Retina (tissue), 1 donor: ENCODE results near the gene DNAJC15.
"Not testable (repeated sequence)": the region's sequence is repeated elsewhere in the genome, so short reads cannot be mapped to it uniquely, and the experiment has no call there.

Experiments
- DNase-seq: peaks from one replicate; pipeline ENCODE4 v3.0.0-alpha.2; 2016

DNAJC15 gene

DNA sequence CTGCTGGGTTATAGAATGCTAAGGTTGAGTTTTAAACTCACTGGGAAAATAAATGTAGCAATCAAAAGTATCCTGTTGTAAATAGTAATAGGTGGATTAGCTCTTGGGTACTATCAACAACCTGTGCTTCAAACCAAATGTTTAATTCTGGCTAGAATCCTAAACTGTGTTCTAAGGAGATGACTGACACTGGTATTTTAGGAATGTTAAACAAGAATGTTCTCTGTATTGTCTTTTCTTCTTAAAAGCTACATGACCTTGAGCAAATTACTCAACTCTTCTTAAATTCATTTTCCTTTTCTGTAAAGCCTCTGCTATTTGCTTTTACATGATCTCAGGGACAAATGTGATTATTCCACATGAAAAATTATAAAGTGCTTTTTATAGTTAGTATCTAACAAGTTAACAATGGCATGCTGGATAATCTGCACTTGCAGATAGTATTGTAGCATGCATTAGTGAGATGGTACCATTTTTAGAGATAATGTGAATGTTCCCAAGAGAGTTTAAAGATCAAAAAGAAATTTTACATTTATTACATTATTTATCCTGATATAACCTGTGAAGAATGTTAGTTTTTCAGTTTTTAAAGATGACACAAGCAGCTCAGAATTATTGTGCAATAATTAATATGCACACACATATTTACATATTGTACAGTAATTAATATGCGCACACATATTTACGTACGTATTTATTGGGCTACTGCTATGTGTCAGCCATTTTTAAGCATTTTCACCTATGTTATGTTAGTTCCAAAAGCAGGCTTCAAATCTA lies 17.7 kb upstream of the DNAJC15 start:
- no peak for DNase-seq

DNA sequence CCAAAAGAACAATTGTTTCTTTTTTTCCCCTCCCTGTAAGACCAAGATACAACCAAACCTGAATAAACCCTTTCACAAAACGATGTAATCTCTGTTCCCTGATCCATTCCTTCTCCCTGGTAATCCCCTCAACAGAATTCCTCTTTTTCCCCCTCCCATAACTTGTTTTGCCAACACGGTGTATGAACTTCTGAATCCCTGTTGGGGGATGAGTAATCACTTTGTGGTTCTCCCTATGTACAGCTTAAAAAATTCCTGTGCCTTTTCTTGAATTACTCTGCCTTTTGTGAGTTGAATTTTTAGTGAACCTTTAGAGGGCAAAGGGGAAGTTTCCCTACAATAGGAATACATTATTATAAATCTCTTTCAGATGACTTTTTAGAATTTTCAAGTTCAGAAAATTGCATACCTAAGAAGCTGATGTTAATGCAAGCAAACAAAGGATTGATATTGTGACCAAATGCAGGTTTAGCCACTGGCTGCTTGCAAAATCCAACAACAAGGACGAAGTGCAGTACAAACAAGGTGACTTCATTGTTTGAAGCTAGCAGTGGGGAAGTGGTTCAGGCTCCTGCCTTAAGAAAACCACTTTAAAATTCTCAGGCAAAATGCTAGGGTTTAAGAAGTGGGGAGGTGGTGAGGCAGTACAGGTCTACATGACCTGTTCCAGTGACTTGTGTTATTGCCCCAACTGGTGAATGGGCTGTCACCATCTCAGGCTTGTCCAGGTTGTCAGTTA lies 16.3 kb upstream of the DNAJC15 start:
- no peak for DNase-seq

DNA sequence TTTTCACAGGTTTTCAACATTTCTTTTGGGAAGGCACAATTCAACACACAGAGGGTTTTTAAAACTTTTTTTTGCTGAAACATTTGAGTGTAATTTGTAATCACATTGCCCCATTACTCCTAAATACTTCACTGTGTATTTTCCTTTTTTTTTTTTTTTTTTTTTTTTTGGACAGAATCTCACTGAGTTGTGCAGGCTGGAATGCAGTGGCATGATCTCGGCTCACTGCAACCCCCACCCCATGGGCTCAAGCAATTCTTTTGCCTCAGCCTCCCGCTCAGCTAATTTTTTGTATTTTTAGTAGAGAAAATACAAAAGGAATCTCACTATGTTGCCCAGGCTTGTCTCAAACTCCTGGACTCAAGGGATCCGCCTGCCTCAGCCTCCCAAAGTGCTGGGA lies 14.8 kb upstream of the DNAJC15 start:
- DNase-seq, result no peak

DNA sequence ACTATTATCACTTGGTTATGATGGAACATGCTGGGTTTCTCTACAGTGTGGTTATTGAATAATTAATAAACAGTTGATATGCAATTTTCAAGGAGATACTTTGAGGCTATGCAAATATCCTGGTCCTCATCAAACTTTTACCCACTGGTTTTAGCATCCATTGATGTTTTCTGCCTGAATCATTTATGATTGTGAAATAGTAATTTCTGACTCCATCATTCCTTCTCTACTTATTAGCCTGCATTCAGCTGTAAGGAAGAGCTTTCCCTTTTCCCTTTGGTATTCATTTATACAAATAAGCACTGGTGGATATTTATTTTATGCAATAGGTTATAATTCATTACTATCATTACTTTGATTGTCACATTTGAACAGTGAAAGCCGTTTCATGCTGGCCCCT lies 13.9 kb upstream of the DNAJC15 start:
- no peak for DNase-seq

DNA sequence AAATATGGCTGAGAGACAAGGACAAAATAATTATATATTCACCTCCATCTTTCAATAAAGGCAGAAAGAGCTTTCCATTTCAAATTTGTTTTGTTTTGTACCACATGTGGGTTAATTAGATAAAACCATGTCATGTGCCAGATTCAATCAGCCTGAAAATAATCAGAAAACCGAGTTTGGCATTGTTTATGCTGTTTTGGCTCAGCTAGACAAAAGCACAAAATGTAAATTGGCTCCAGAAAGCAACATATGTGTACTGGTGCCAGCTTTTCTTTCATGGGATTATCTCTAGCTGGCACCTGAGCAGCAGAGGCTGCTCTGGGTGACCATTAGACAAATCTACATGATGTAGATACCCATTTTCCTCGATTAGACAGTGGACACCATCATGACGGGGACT lies 9.2 kb upstream of the DNAJC15 start:
- peak; percentile 7 for DNase-seq

DNA sequence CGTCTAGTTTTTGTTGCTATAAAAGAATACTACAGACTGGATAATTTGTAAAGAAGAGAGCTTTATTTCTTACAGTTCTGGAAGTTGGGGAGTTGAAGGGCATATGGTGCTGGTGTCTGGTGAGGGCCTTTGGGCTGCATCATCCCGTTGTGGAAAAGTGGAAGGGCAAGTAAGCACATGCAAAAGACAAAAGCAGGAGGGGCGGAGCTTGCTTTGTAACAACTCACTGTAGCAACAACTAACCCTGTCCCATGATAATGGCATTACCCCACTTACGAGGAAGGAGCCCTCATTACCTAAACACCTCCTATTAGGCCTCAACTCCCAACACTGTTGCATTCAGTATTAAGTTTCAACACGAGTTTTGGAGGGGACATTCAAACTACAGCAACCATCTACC lies 7.2 kb upstream of the DNAJC15 start:
- no peak for DNase-seq

DNA sequence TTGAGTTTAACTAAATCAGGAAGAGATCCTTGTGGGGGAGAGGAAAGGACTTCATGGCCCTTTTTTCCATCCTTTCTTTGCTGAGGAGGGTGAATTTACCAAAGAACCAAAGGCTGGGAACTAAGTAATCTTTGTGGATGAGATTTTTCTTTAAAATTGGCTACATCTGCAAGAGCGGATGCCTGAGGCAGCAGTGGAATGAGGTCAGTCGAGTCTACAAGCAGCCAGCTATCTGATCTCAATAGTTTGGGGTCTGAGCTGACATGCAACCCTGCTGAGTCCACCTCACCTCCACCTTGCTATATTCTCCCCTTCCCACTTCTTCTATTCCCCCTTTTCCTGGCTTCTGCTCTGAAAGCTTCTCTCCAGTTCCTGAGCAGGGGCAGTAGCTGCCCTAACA lies 3.6 kb upstream of the DNAJC15 start:
- DNase-seq, result no peak

DNA sequence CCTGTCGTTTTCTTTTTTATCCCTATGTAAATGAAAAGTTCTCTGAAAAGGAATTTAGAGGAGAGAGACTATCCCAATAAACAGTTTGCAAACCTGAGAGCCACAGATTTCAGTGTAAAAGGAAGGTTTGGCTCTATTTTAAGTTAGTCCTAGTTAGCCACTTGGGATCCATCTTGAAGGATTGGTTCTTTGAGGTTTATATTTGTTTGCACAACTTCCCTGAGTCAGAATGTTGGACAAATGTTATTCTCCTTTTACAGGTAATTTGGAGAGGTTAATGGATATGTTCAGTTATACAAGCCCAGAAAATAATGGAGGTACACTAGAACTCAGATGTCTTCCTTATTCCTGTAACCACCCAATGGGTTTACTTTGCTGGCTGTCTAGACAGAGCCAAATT lies 2.6 kb upstream of the DNAJC15 start:
- DNase-seq, result no peak

DNA sequence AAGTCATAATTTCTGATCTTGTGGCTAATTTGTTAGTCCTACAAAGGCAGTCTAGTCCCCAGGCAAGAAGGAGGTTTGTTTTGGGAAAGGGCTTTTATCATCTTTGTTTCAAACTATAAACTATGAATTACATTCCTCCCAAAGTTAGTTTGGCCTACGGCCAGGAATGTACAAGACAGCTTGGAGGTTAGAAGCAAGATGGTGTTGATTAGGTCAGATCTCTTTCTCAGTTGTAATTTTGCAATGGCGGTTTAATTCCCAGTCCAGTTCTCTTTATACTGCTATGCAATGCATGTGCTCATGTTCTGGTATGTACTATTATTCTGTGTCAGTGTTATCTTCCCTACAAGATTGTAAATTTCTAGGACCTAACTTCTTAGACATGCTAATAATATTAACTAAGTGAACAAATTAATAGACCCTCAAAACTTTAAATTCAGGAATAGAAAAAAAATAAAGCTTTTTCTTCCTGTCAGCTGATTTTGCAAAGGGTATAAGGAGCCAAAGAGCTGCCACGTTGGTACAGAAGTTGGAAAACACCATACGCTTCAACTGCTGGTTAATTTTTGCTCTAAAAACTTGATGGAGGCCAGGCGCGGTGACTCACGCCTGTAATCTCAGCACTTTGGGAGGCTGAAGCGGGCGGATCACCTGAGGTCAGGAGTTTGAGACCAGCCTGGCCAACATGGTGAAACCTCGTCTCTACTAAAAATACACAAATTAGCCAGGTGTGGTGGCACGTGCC lies 1.3 kb upstream of the DNAJC15 start:
- DNase-seq, result no peak

DNA sequence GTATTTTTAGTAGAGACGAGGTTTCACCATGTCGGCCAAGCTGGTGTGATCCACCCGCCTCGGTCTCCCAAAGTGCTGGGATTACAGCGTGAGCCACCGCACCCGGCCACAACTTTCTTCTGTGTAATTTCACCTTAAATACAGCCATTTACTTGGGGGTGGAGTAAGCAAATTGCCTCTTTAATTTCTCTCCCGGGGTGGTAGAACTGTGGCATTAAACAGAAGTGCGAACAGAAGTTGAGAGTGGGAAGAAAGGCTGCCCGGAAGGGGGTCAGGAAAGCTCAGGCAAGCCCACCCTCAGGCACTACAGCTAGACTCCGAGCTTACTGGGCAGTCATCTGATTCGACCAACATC lies 475 bp upstream of the DNAJC15 start:
- DNase-seq, result no peak

DNA sequence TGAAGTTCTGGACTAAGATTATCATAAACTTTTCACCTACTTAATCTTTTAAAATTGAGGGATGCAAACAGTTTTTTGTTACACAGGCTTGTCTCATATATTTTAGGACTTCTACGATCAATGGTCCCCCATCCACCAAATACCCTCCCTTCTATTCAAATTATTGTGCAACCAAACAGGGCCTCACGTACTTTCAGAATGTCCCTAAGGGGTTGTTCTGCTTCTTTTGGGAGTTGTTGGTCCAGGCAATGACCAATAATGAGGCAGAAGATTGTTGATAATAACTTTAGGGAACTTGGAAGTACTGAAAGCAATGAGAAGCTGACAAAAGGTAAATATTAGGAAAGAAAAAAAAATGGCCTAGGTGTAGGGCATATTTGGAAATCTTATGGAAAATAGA lies 2.9 kb downstream of the DNAJC15 start:
- no peak for DNase-seq

DNA sequence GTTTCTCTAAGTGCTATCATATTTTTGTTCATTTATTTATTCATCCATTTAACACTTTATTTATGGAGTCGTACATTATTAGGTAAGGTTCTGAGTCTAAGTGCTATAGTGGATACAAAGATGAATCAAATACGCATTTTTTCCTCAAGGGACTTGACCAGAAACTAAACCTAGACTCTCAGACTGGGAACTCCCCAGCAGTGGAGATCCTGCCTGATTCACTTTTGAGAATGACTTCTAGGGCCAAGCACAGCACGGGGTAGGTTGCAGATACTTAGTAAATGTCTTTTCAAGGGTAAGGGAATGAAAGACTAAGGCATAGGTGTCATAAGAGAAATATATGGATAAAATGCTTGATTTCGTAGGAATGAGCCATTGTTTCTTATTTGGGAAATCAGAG lies 7.2 kb downstream of the DNAJC15 start:
- DNase-seq, result no peak

DNA sequence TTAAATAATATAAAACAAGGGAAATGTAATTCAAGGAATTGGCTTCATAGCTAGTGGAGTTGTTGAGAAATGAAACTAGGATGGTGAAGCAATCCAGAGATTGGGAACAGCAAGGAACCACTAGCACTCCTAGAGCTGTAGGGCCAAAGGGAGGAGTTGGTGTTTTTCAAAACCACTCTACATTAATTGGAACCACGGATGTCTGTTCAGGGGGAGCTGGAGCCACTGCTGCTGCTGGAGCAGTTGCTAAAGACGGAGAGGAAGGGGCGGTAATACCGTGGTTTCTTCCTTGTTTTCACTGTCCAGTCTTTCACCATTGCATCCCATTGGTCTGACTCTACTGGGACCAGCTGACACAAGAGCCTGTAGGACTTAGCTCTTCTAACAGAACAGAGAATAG lies 8.5 kb downstream of the DNAJC15 start:
- DNase-seq, result no peak

DNA sequence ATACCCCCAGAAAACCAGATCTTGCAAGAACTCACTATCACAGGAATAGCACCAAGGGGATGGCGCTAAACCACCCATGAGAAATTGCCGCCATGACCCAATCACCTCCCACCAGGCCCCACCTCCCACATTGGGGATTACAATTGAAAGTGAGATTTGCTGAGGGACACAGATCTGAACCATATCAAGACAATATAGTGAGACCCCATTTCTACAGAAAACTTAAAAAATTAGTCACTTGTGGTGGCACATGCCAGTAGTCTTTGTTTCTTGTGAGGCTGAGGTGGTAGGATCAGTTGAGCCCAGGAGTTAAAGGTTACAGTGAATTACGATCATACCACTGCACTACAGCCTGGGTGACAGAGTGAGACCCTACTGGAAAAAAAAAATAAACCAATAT lies 9.7 kb downstream of the DNAJC15 start:
- no peak for DNase-seq

DNA sequence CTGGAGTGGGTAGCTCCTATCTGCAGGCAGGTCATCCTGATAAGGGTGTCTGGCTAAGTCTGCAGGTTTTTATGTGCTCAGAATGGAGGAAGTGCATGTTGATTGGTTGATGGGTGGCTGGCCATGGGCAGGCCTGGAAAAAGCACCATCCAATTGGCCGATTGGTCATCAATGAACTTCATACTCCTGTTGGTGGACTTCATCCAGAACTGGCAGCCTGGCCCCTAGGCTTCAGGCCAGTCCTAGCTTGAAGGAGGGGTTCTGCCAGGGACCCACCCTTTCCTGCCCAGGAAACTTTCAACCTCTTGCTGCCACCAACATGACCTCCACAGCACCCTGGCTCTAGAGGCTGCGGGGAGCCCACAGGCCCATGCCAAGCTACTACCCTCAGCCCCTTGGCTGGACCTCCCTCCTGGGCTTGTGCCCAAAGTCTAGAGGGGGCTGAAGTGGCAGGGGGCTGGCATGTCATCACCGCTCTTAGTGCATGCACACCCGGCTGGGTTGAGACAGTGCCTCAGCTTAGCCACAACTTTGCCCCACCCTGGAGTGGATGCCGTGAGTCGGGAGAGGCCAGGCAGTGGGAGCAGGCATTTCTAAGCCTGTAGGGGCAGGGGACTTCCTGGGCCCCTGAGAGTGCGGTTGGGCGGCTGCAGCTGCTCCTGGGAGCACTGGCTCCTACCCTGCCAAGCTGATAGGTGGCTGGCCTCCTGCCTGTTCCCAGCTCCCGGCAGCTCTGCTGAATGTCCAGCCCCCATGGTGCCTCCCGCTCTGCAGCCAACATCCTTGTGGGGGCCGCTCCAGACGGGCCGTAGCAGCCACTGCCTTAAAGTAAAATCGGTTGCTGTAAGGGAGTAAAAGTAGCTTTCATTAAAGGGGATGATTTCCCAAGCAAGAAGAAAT lies 13.2 kb downstream of the DNAJC15 start:
- no peak for DNase-seq

DNA sequence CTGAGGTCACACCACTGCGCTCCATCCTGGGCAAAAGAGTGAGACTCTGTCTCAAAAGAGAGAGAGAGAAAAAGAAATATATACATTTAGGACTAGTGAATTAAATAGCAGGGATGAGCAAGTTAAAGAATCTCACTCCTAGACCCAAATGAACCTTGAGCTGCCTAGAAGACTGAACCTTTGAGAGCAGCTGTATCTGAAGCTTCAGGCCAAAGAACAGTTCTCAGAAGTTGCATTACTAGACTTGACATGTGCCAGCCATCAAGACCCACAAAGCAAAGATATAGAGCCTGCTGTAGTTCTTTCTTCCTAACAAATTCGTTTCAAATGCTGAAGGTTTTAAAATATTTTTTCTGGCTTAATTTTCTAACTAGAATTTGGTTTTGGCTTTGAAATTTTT lies 16.6 kb downstream of the DNAJC15 start:
- no peak for DNase-seq

DNA sequence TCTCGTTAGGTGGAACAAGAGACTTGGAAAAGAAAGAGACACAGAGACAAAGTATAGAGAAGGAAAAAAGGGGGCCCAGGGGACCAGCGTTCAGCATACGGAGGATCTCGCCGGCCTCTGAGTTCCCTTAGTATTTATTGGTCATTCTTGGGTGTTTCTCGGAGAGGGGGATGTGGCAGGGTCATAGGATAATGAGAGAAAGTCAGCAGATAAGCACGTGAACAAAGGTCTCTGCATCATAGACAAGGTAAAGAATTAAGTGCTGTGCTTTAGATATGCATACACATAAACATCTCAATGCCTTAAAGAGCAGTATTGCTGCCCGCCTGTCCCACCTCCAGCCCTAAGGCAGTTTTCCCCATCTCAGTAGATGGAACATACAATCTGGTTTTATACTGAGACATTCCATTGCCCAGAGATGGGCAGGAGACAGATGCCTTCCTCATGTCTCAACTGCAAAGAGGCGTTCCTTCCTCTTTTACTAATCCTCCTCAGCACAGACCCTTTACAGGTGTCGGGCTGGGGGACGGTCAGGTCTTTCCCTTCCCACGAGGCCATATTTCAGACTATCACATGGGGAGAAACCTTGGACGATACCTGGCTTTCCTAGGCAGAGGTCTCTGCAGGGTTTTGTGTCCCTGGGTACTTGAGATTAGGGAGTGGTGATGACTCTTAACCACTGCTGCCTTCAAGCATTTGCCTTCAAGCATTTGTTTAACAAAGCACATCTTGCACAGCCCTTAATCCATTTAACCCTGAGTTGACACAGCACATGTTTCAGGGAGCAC lies 17.4 kb downstream of the DNAJC15 start:
- not testable (repeated sequence) for DNase-seq

DNA sequence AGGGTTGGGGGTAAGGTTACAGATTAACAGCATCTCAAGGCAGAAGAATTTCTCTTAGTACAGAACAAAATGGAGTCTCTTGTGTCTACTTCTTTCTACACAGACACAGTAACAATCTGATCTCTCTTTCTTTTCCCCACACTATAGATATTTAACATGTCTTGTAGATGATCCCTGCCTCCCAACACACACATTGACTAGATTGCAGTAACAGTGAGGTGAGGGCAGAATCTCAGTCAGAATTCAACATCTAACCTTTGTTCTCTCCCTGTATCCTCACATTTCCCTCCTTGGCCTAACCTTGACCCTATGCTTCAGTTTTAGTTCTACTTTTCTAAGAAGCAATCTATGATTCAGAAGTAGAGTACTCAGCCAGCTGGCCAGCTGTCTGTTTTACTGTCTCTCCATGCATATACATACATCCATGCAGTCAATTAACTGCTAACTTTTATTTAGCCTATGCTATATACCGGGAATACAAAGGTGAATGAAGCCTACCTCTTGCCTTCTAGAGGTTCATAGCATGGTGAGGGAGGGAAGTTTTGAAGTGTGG lies 18.1 kb downstream of the DNAJC15 start:
- no peak for DNase-seq

DNA sequence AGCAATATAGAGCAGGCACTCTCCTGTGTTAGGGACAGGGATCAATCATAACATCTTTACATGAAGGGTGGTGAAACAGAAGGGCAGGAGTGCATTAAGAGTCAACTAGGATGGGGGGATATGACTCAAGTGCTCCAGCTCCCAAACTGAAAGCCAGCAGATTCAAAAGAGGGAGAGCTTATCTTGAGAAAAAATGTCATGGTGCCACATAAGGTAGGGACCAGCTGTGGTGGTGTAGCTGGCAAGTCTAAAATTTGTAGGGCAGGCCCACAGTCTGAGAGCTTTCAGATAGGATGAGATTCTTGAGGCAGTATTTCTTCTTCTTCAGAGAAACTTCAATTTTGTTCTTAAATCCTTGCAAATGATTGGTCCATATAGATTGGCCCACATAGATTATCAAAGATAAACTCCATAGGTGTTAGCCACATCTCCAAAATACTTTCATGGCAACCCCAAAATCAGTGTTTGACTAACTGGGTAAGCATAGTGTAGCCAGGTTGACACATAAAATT lies 19.1 kb downstream of the DNAJC15 start:
- no peak for DNase-seq

DNA sequence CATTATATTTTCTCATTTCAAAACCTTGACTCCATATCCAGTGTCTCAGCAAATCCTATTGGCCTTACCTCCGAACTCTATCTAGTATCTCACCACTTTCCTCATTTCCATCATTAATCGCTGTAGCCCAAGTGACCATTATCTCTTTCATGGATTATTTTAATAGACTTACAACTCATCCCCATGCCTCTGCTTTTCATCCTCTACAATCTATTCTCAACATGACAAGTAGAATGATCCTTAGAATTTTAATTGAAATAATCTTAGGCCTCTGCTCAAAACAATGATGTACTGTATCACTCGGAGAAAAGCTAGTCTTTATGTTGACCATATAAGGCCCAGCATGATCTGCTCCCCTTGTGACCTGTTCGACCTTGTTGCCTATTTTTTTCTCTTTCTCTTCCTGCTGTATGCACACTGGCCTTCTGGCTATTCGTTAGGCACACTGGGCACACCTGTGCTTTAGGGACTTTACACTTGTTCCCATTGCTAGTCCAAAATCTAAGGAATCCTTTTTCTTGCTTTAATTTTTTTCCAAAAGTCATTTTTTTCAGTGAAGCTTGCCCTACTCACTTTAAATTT lies 21.4 kb downstream of the DNAJC15 start:
- DNase-seq, result no peak

DNA sequence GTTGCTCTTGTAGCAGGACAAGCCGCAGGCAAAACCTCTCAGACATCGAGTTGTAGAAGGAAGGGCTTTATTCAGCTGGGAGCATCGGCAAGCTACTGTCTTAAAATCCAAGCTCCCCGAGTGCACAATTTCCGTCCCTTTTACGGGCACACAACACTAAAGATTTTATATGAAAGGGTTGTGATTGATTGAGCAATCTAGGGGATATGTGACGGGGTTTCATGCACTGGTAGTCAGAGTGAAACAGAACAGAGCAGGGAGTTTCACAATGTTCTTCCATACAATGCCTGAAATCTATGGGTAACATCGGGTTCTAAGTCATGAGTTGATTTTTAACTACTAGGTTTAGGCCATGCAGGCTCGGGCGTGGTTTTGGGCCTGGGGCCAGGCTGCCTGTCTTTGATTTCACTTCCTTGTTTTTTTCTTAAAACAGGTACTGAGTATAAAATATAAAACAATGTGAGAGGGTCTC lies 22.0 kb downstream of the DNAJC15 start:
- DNase-seq, result not testable (repeated sequence)
